Smooth muscle cell (in vitro differentiated cells): ENCODE data around the gene ZNF189. TPM values are rescaled to one million over a fixed set of nuclear protein-coding genes. Genes with fewer than 3 reads are reported as not detected.
A peak's percentile ranks its signal among the peaks of the same experiment; 100 is the strongest.

ENCODE experiments used
- DNase-seq: peaks from one replicate; lab custom pipeline; 2025; ENCODE audit not compliant: unreplicated experiment; lab: John Stamatoyannopoulos, UW
- H2AFZ ChIP-seq: fragments of 200-600 bp; sonication (generic); 2 replicates; pipeline ENCODE4 v1.6.0; 2016; ENCODE audit warnings: antibody characterized with exemption, low read depth, mild to moderate bottlenecking
- H3F3A ChIP-seq: fragments of 200-600 bp; sonication (generic); 2 replicates; pipeline ENCODE4 v1.6.0; 2017; ENCODE audit warnings: antibody characterized with exemption, low read depth
- H3K27ac ChIP-seq: fragments of 200-600 bp; sonication (generic); 2 replicates; pipeline ENCODE4 v1.5.1; 2016; ENCODE audit warnings: low read depth, mild to moderate bottlenecking
- H3K27me3 ChIP-seq: fragments of 200-600 bp; sonication (generic); 2 replicates; pipeline ENCODE4 v1.6.1; 2016; ENCODE audit warnings: low read depth, mild to moderate bottlenecking
- H3K36me3 ChIP-seq: fragments of 200-600 bp; sonication (generic); 2 replicates; pipeline ENCODE4 v1.5.1; 2016; ENCODE audit warnings: low read depth
- H3K4me1 ChIP-seq: fragments of 200-600 bp; sonication (generic); 2 replicates; pipeline ENCODE4 v1.5.1; 2016; ENCODE audit warnings: low read depth
- H3K4me2 ChIP-seq: fragments of 200-600 bp; sonication (generic); 2 replicates; pipeline ENCODE4 v1.6.0; 2016; ENCODE audit warnings: mild to moderate bottlenecking
- H3K4me3 ChIP-seq: fragments of 200-600 bp; sonication (generic); 2 replicates; pipeline ENCODE4 v1.5.1; 2016; ENCODE audit warnings: mild to moderate bottlenecking
- H3K79me2 ChIP-seq: fragments of 200-600 bp; sonication (generic); 2 replicates; pipeline ENCODE4 v1.6.0; 2016; ENCODE audit warnings: low read depth, mild to moderate bottlenecking
- H3K9ac ChIP-seq: fragments of 200-600 bp; sonication (generic); 2 replicates; pipeline ENCODE4 v1.6.0; 2016; ENCODE audit warnings: low read depth
- H3K9me3 ChIP-seq: fragments of 200-600 bp; sonication (generic); replicated peaks from 2 replicates; pipeline ENCODE4 v1.5.1; 2016; ENCODE audit warnings: low read depth
- H4K20me1 ChIP-seq: fragments of 200-600 bp; sonication (generic); 2 replicates; pipeline ENCODE4 v1.6.0; 2016; ENCODE audit warnings: low read depth
- CTCF ChIP-seq: fragments of 200-600 bp; sonication (generic); IDR thresholded peaks from 2 replicates; pipeline ENCODE4 v1.5.1; 2017; ENCODE audit warnings: borderline replicate concordance, mild to moderate bottlenecking, antibody characterized with exemption; ENCODE audit not compliant: insufficient read depth, poor library complexity, severe bottlenecking
- WGBS: methylation state at CpG from one replicate; pipeline ENCODE4 v1.1.7; 2016; ENCODE audit warnings: low lambda C conversion rate; 5-methylcytosine and 5-hydroxymethylcytosine counted together
- polyA plus RNA-seq: library from polyadenylated mRNA; unstranded; fragments of >200 nt; fragmentation: Nextera tagmentation; extraction: Ambion mirVana; gene quantifications from 2 replicates; pipeline ENCODE4 v1.2.1, GENCODE V29; 2016
- total RNA-seq: library from RNA; depleted of rRNA; stranded (reverse); fragments of >200 nt; gene quantifications from 2 replicates; pipeline ENCODE4 v1.2.3, GENCODE V29; 2014

ZNF189 gene
- total and polyA plus RNA-seq, 2 experiments from 2014 or later, result 2.7 to 12.9 TPM

DNA sequence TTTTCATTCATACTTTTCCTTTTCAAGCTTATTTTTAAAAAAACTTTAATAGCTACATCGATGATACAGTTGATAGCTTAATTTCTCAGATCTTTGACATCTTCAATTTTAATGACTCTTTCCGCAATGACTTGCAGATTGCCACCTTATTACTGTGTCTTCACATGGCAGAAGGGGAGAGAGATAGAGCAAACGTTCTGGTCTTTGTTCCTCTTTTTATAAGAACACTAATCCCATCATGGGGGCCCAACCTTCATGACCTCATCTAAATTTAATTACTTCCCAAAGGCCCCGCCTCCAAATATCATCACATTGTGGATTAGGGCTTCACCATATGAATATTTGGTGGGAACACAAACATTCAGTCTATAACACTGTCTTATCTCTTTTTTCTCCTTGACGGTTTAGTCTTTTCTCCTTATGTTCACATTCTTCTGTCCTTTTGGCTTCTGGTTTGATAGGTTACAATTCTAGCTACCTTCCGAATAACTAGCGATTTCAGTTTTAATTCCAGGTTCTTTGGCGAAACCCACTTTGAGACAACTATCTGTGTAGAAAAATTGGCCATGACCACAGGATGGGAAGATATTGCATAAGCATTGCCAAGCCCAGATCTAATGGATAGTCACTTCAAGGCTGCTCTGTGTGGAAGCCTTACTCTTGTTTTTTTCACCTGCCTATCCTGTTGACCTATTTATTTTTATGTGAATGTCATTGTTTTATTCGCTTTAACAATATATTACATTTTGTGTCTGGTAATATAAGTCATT, 5.0 kb downstream of the ZNF189 start:
- no peaks in the 10 kb centered on the region for H3K27me3 ChIP-seq
- no peak overlapping the region for H3K4me2 ChIP-seq
- peaks cover 43% of the 10 kb centered on the region for H3K79me2 ChIP-seq
- peaks cover 48% of the 10 kb centered on the region for H3K9me3 ChIP-seq
- TF ChIP-seq CTCF, result no peak
- 95% methylated on average over 9 of the region's 9 CpGs for WGBS
- H3K4me3 ChIP-seq, result peak overlapping the region; percentile 15
- no peak overlapping the region for H3K9ac ChIP-seq
- H3K36me3 ChIP-seq, result peaks cover 77% of the 10 kb centered on the region
- no peaks in the 10 kb centered on the region for H4K20me1 ChIP-seq
- H2AFZ ChIP-seq, result no peak overlapping the region
- peaks cover 8% of the 10 kb centered on the region for H3K4me1 ChIP-seq
- no peak overlapping the region for H3K27ac ChIP-seq
- peaks cover 5% of the 10 kb centered on the region for H3F3A ChIP-seq
- DNase-seq, result no peak

DNA sequence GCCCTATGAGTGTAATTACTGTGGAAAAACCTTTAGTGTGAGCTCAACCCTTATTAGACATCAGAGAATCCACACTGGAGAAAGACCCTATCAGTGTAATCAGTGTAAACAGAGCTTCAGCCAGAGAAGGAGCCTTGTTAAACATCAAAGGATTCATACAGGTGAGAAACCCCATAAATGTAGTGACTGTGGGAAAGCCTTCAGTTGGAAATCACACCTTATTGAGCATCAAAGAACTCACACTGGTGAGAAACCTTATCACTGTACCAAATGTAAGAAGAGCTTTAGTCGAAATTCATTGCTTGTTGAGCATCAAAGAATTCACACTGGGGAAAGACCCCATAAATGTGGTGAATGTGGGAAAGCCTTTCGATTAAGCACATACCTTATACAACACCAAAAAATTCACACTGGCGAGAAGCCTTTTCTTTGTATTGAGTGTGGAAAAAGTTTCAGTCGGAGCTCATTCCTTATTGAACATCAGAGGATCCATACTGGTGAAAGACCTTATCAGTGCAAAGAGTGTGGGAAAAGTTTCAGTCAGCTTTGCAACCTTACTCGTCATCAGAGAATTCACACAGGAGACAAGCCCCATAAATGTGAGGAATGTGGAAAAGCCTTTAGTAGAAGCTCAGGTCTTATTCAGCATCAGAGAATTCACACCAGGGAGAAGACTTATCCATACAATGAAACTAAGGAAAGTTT, 9.9 kb downstream of the ZNF189 start:
- Histone ChIP-seq H3K9ac (no peak overlapping the region), H3K4me3 (peak overlapping the region; percentile 10), H3K27me3 (no peaks in the 10 kb centered on the region), H3K79me2 (no peaks in the 10 kb centered on the region), H3K4me2 (no peak overlapping the region), H3K4me1 (no peaks in the 10 kb centered on the region), H3K9me3 (peaks cover 79% of the 10 kb centered on the region), H3K36me3 (peaks cover 63% of the 10 kb centered on the region), H2AFZ (no peak overlapping the region), H3K27ac (no peak overlapping the region), H4K20me1 (no peaks in the 10 kb centered on the region), H3F3A (peaks cover 10% of the 10 kb centered on the region)
- no peak for TF ChIP-seq CTCF
- WGBS, result 100% methylated on average over 5 of the region's 5 CpGs
- no peak for DNase-seq

GRCh38 chr9:101409079-101409477, 10.4 kb downstream of the ZNF189 start:
- no peak for DNase-seq
- H3K36me3 ChIP-seq, result peaks cover 58% of the 10 kb centered on the region
- peaks cover 73% of the 10 kb centered on the region for H3K9me3 ChIP-seq

More at GRCh38 chr9:101409079-101409477, 10.4 kb downstream of the ZNF189 start:
- Histone ChIP-seq H3K79me2 (no peaks in the 10 kb centered on the region), H3K4me3 (no peak overlapping the region), H3K4me2 (no peak overlapping the region), H3K27me3 (no peaks in the 10 kb centered on the region), H3K4me1 (no peaks in the 10 kb centered on the region), H3K9ac (no peak overlapping the region), H3F3A (peaks cover 10% of the 10 kb centered on the region), H4K20me1 (no peaks in the 10 kb centered on the region), H3K27ac (no peak overlapping the region), H2AFZ (no peak overlapping the region)
- 97% methylated on average over 4 of the region's 4 CpGs for WGBS
- TF ChIP-seq CTCF, result no peak
